HG02571 (cell line): Measurements from ENCODE around the gene YAP1.
"Not testable (repeated sequence)": the region's sequence is repeated elsewhere in the genome, so short reads cannot be mapped to it uniquely, and the experiment has no call there.

Experiments used
- ATAC-seq: cut with Tn5 transposase; IDR thresholded peaks from one replicate; pipeline ENCODE4 v1.9.1; 2021; ENCODE audit warnings: mild to moderate bottlenecking, moderate library complexity; ENCODE audit not compliant: unreplicated experiment

Gene YAP1

GRCh38 chr11:102196351-102196750 is 86.1 kb downstream of the YAP1 start:
- no peak for ATAC-seq

- no peak for ATAC-seq
These were observed 86.6 kb downstream of the YAP1 start for GRCh38 chr11:102196816-102197215.

- no peak for ATAC-seq
These were observed 87.5 kb downstream of the YAP1 start for GRCh38 chr11:102197670-102198139.

DNA sequence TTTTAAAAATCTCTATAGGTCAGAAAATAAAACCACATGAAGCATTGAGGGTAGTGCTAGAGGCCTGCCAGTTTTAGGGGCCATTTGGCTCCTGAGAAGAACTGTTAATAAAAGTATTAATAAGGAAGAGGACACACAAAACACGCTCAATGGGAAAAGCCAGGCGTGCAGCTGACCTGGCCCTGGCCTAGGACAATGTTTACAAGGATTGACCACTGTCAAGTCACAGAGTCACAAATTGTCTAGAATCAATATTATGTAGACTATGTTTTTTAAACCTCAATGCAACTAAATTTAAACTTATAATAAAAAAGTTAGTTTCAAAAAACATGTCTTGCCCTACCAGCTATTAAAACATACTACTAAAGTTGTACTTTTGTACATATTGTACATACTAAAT is 89.4 kb downstream of the YAP1 start:
- no peak for ATAC-seq

DNA sequence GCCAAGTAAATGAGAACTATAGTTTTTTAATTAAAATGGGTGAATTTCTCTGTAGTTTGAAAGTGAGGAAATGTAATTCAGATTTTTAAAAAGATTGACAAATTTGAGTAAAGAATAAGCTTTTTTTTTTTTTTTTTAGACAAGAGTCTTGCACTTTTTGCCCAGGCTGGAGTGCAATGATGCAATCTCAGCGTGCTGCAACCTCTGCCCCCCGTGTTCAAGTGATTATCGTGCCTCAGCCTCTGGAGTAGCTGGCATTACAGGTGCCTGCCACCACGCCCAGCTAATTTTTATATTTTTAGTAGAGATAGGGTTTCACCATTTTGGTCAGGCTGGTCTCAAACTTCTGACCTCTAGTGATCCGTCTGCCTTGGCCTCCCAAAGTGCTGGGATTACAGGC is 90.1 kb downstream of the YAP1 start:
- ATAC-seq = not testable (repeated sequence)

GRCh38 chr11:102201776-102202175 is 91.5 kb downstream of the YAP1 start:
- no peak for ATAC-seq

DNA sequence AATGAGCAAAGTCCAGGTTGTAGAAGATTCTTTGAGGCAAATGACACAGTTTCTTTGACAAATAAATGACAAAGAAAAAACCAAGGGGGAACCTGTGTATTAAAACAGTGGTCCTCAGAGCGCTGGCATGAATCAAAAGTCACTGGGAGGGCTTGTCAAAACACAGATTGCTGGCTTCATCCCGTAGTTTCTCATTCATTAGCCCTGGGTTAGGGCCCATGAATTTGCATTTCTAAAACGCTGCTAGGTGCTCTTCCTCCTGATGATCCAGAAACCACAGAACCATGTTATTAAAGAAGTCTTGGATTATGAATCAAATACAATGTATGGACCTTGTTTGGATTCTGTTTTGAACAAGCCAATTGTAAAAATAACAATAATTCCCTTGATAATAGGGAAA is 92.7 kb downstream of the YAP1 start:
- no peak for ATAC-seq

DNA sequence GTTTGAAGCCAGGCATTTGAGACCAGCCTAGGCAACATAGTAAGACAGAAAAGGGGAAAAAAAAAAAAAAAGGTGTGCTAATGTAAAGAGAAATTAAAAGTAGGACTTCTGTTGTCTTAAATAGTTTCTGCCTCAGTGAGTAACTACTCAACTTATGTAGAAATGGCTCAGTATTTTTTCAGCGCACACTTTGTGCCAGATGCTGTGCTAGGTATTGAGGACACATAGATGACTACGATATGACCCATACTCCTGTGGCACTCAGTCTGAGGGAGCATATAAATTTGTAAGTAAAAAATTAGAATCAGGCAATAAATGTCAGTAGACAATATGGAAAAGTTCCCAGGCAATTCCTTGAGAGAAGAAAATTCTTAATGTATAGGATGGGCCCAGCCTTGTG is 93.9 kb downstream of the YAP1 start:
- ATAC-seq = no peak

DNA sequence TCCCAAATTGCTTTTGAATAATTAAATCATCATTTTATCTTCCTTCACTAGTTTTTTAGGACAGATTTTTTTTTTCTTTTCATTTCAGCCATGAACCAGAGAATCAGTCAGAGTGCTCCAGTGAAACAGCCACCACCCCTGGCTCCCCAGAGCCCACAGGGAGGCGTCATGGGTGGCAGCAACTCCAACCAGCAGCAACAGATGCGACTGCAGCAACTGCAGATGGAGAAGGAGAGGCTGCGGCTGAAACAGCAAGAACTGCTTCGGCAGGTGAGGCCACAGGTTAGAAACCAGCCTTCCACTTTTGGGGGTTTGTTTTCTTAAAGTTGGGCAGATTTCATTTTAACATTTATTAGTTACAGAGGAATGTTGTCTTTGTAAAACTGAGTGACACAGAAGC is 95.6 kb downstream of the YAP1 start:
- no peak for ATAC-seq

DNA sequence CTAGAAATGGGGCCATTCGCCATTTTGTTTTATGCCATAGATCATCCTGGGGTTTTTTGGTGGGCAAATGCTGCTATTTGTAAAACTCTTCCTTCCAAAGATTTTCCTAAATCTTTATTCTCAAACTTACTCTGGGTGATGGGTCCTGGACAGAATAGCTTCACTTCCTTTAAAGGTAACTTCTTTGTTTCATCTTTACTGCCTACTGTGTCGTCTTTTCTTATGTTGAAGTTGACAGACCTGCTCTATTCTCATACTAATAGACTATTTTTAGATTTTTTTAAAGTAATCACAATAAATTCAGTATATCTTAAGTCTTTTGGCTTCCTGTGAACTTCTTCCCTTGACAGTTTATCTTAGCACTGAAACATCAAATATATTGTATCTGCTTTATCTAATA is 98.6 kb downstream of the YAP1 start:
- no peak for ATAC-seq

GRCh38 chr11:102214623-102215022 is 104.4 kb downstream of the YAP1 start:
- ATAC-seq = no peak

GRCh38 chr11:102216433-102217075 is 106.3 kb downstream of the YAP1 start:
- no peak for ATAC-seq

- ATAC-seq = no peak
These were observed 110.7 kb downstream of the YAP1 start for GRCh38 chr11:102220728-102221467.

GRCh38 chr11:102223859-102224258 is 113.6 kb downstream of the YAP1 start:
- no peak for ATAC-seq

- no peak for ATAC-seq
These were observed 115.7 kb downstream of the YAP1 start for GRCh38 chr11:102225689-102226568.

GRCh38 chr11:102226702-102227490 is 116.6 kb downstream of the YAP1 start:
- ATAC-seq = no peak

- ATAC-seq = no peak
These were observed 119.4 kb downstream of the YAP1 start for GRCh38 chr11:102229510-102230123.

DNA sequence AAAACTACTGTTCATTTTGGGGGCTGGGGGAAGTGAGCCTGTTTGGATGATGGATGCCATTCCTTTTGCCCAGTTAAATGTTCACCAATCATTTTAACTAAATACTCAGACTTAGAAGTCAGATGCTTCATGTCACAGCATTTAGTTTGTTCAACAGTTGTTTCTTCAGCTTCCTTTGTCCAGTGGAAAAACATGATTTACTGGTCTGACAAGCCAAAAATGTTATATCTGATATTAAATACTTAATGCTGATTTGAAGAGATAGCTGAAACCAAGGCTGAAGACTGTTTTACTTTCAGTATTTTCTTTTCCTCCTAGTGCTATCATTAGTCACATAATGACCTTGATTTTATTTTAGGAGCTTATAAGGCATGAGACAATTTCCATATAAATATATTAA is 119.9 kb downstream of the YAP1 start:
- ATAC-seq = no peak

- ATAC-seq = no peak
These were observed 120.7 kb downstream of the YAP1 start for GRCh38 chr11:102230911-102231310.

DNA sequence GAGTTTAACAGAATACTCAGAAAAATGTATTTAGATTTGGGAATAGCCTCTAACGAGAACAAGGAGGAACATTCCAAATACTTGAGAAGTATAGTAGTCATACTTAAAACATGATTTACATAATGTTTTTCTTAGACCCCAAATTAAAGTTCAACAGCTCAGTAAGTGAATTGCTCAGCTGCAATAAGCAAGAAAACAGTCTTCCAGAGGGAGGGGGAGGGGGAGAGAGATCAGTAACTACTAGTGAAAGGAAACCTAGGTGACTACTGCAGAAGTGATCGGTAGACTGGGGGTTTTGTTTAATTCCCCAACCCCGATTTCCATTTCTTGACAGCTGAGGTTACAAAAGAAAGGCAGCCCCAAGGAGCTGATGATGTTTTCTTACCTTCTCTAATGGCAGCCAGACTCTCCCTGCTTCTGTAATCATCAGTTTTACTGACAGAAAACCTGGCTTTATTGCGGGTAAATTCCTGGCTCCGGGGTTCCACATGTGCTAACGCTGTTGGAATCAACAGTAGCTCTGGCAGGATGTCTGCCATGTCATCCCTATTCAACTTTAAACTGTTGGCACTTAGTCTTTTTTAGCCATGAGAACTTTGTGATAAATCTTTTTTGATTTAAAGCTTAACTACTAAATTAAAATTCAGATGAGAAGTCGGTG is 124.7 kb downstream of the YAP1 start:
- ATAC-seq = no peak
